ENCODE measurements around the gene LRRC27.

LRRC27 gene

GRCh38 chr10:132375116-132375794, 43.3 kb downstream of the LRRC27 start:
- TF ChIP-seq CSDC2 (CRISPR knock-in tag; IDR thresholded peaks at IDR 0.05) (no peak), TSHZ2 (CRISPR knock-in tag; IDR thresholded peaks at IDR 0.05) (no peak), POU6F1 (CRISPR knock-in tag; IDR thresholded peaks at IDR 0.05; ENCODE audit: borderline replicate concordance, low read depth) (no peak), ESRRG (CRISPR knock-in tag; IDR thresholded peaks at IDR 0.05) (no peak), SNAI2 (CRISPR knock-in tag; IDR thresholded peaks at IDR 0.05) (no peak), RARB (CRISPR knock-in tag; IDR thresholded peaks at IDR 0.05) (no peak), CSRNP3 (CRISPR knock-in tag; IDR thresholded peaks at IDR 0.05) (no peak), ARNTL (CRISPR knock-in tag; IDR thresholded peaks at IDR 0.05; ENCODE audit: borderline replicate concordance, low read depth) (no peak), ZNF8 (CRISPR knock-in tag; IDR thresholded peaks at IDR 0.05) (no peak), CREB5 (CRISPR knock-in tag; IDR thresholded peaks at IDR 0.05; ENCODE audit: low read depth) (no peak), ZC3H10 (CRISPR knock-in tag; IDR thresholded peaks at IDR 0.05) (no peak), PPARA (CRISPR knock-in tag; IDR thresholded peaks at IDR 0.05; ENCODE audit: borderline replicate concordance) (no peak), TCF4 (CRISPR knock-in tag; IDR thresholded peaks at IDR 0.05; ENCODE audit: borderline replicate concordance) (no peak), ZFP3 (CRISPR knock-in tag; IDR thresholded peaks at IDR 0.05) (no peak), BACH2 (CRISPR knock-in tag; IDR thresholded peaks at IDR 0.05; ENCODE audit: borderline replicate concordance) (no peak)
- no peak for ATAC-seq

GRCh38 chr10:132375795-132376297, 43.9 kb downstream of the LRRC27 start:
- no peak for ATAC-seq
- TF ChIP-seq ZFP3 (CRISPR knock-in tag; IDR thresholded peaks at IDR 0.05) (no peak), ZC3H10 (CRISPR knock-in tag; IDR thresholded peaks at IDR 0.05) (no peak)

GRCh38 chr10:132376394-132376851, 44.4 kb downstream of the LRRC27 start:
- no peak for ATAC-seq
- TF ChIP-seq OSR1 (CRISPR knock-in tag; IDR thresholded peaks at IDR 0.05) (no peak), PPARA (CRISPR knock-in tag; IDR thresholded peaks at IDR 0.05; ENCODE audit: borderline replicate concordance) (no peak), ZFP30 (CRISPR knock-in tag; IDR thresholded peaks at IDR 0.05) (no peak), TOX (CRISPR knock-in tag; IDR thresholded peaks at IDR 0.05; ENCODE audit: borderline replicate concordance) (no peak), ZNF70 (CRISPR knock-in tag; IDR thresholded peaks at IDR 0.05) (no peak), ZC3H10 (CRISPR knock-in tag; IDR thresholded peaks at IDR 0.05) (no peak), CSDC2 (CRISPR knock-in tag; IDR thresholded peaks at IDR 0.05) (no peak), SNAI2 (CRISPR knock-in tag; IDR thresholded peaks at IDR 0.05) (no peak), POU6F1 (CRISPR knock-in tag; IDR thresholded peaks at IDR 0.05; ENCODE audit: borderline replicate concordance, low read depth) (no peak), CREB5 (CRISPR knock-in tag; IDR thresholded peaks at IDR 0.05; ENCODE audit: low read depth) (no peak), GLIS3 (CRISPR knock-in tag; IDR thresholded peaks at IDR 0.05) (no peak), ZNF8 (CRISPR knock-in tag; IDR thresholded peaks at IDR 0.05) (no peak), RARB (CRISPR knock-in tag; IDR thresholded peaks at IDR 0.05) (no peak), ZFP3 (CRISPR knock-in tag; IDR thresholded peaks at IDR 0.05) (no peak), PATZ1 (CRISPR knock-in tag; IDR thresholded peaks at IDR 0.05; ENCODE audit: borderline replicate concordance) (no peak), ESRRG (CRISPR knock-in tag; IDR thresholded peaks at IDR 0.05) (no peak)
